ENCODE data around the gene SLC25A5. TPM values are rescaled to one million over a fixed set of nuclear protein-coding genes. Genes with fewer than 3 reads are reported as not detected.

Gene SLC25A5
- total and polyA plus RNA-seq, 2 experiments from 2014 or later, result 348 to 451 TPM

DNA sequence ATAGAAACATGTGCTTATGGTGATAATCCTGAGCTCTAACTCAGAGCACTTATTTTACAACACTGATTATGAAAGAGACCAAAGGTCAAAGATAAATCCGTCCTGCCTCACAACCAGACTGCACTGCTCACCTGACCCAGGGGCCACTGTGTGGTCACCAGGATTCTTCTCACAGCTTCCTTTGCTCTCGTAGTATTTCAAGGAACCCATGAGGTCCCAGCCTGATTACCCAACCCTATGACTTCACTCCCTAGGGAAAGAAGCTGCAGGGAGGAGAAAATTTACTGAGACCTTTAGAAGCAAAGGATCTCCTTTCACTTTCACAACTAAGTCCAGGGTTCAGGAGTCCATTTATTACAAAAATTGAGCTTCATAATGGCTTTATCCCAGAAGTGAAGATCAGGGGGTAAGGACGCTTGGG lies 9.6 kb downstream of the SLC25A5 start:
- no peak overlapping the region for H3K4me2 ChIP-seq

More for the DNA sequence above, 9.6 kb downstream of the SLC25A5 start:
- Mint-ChIP-seq H3K27me3 (ENCODE audit: insufficient read depth, low read depth, poor library complexity) (peaks cover 2% of the 10 kb centered on the region), H3K9me3 (no peaks in the 10 kb centered on the region), H3K4me1 (no peaks in the 10 kb centered on the region), H3K4me3 (no peak overlapping the region), H3K27ac (no peak overlapping the region), H3K36me3 (ENCODE audit: low read depth) (no peaks in the 10 kb centered on the region)
- H3K9me2 ChIP-seq (ENCODE audit: insufficient read depth), result no peaks in the 10 kb centered on the region
- no peak for ATAC-seq
- no peak overlapping the region for H3K27ac ChIP-seq (ENCODE audit: low read depth)
- no peaks in the 10 kb centered on the region for H4K20me1 ChIP-seq (replicated peaks; ENCODE audit: insufficient read depth)
- H3F3A ChIP-seq (replicated peaks; ENCODE audit: low read depth), result no peaks in the 10 kb centered on the region
- no peak overlapping the region for H2AFZ ChIP-seq
- DNase-seq (ENCODE audit: low spot score), result no peak
- H3K79me2 ChIP-seq (replicated peaks; ENCODE audit: insufficient read depth), result no peaks in the 10 kb centered on the region
- H3K4me1 ChIP-seq (ENCODE audit: insufficient read depth), result no peaks in the 10 kb centered on the region
- peaks cover 4% of the 10 kb centered on the region; the same call in 1 of the 2 replicates for H3K27me3 ChIP-seq (ENCODE audit: insufficient read depth)
- no peak overlapping the region for H3K4me3 ChIP-seq
- no peaks in the 10 kb centered on the region for H3K36me3 ChIP-seq (ENCODE audit: insufficient read depth)
- TF ChIP-seq JUNB (IDR thresholded peaks at IDR 0.05; ENCODE audit: unreplicated experiment), result no peak
- TF ChIP-seq, protein P1, sequence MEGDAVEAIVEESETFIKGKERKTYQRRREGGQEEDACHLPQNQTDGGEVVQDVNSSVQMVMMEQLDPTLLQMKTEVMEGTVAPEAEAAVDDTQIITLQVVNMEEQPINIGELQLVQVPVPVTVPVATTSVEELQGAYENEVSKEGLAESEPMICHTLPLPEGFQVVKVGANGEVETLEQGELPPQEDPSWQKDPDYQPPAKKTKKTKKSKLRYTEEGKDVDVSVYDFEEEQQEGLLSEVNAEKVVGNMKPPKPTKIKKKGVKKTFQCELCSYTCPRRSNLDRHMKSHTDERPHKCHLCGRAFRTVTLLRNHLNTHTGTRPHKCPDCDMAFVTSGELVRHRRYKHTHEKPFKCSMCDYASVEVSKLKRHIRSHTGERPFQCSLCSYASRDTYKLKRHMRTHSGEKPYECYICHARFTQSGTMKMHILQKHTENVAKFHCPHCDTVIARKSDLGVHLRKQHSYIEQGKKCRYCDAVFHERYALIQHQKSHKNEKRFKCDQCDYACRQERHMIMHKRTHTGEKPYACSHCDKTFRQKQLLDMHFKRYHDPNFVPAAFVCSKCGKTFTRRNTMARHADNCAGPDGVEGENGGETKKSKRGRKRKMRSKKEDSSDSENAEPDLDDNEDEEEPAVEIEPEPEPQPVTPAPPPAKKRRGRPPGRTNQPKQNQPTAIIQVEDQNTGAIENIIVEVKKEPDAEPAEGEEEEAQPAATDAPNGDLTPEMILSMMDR (conservative IDR thresholded peaks at IDR 0.05; ENCODE audit: low read depth in 2 of 2), result no peak
- TF ChIP-seq EZH2phosphoT487 (IDR thresholded peaks at IDR 0.05; ENCODE audit: unreplicated experiment), result no peak
- no peak for TF ChIP-seq EZH2 (IDR thresholded peaks at IDR 0.05; ENCODE audit: low read depth, unreplicated experiment)
- TF ChIP-seq ZNF331 (CRISPR knock-in tag; IDR thresholded peaks at IDR 0.05; ENCODE audit: low read depth), result no peak
- TF ChIP-seq STAT1 (IDR thresholded peaks at IDR 0.05; ENCODE audit: unreplicated experiment), result no peak
- no peak for TF ChIP-seq CREB1 (CRISPR knock-in tag; IDR thresholded peaks at IDR 0.05; ENCODE audit: low read depth)
- TF ChIP-seq POLR2AphosphoS5 (IDR thresholded peaks at IDR 0.05; ENCODE audit: low read depth), result no peak
- no peak for TF ChIP-seq ZNF114 (CRISPR knock-in tag; IDR thresholded peaks at IDR 0.05)
- TF ChIP-seq NANOG (IDR thresholded peaks at IDR 0.05; ENCODE audit: borderline replicate concordance), result no peak
- no peak for TF ChIP-seq ETS1 (IDR thresholded peaks at IDR 0.05)
- no peak for TF ChIP-seq REST (IDR thresholded peaks at IDR 0.05; ENCODE audit: unreplicated experiment)
- TF ChIP-seq, protein P2, sequence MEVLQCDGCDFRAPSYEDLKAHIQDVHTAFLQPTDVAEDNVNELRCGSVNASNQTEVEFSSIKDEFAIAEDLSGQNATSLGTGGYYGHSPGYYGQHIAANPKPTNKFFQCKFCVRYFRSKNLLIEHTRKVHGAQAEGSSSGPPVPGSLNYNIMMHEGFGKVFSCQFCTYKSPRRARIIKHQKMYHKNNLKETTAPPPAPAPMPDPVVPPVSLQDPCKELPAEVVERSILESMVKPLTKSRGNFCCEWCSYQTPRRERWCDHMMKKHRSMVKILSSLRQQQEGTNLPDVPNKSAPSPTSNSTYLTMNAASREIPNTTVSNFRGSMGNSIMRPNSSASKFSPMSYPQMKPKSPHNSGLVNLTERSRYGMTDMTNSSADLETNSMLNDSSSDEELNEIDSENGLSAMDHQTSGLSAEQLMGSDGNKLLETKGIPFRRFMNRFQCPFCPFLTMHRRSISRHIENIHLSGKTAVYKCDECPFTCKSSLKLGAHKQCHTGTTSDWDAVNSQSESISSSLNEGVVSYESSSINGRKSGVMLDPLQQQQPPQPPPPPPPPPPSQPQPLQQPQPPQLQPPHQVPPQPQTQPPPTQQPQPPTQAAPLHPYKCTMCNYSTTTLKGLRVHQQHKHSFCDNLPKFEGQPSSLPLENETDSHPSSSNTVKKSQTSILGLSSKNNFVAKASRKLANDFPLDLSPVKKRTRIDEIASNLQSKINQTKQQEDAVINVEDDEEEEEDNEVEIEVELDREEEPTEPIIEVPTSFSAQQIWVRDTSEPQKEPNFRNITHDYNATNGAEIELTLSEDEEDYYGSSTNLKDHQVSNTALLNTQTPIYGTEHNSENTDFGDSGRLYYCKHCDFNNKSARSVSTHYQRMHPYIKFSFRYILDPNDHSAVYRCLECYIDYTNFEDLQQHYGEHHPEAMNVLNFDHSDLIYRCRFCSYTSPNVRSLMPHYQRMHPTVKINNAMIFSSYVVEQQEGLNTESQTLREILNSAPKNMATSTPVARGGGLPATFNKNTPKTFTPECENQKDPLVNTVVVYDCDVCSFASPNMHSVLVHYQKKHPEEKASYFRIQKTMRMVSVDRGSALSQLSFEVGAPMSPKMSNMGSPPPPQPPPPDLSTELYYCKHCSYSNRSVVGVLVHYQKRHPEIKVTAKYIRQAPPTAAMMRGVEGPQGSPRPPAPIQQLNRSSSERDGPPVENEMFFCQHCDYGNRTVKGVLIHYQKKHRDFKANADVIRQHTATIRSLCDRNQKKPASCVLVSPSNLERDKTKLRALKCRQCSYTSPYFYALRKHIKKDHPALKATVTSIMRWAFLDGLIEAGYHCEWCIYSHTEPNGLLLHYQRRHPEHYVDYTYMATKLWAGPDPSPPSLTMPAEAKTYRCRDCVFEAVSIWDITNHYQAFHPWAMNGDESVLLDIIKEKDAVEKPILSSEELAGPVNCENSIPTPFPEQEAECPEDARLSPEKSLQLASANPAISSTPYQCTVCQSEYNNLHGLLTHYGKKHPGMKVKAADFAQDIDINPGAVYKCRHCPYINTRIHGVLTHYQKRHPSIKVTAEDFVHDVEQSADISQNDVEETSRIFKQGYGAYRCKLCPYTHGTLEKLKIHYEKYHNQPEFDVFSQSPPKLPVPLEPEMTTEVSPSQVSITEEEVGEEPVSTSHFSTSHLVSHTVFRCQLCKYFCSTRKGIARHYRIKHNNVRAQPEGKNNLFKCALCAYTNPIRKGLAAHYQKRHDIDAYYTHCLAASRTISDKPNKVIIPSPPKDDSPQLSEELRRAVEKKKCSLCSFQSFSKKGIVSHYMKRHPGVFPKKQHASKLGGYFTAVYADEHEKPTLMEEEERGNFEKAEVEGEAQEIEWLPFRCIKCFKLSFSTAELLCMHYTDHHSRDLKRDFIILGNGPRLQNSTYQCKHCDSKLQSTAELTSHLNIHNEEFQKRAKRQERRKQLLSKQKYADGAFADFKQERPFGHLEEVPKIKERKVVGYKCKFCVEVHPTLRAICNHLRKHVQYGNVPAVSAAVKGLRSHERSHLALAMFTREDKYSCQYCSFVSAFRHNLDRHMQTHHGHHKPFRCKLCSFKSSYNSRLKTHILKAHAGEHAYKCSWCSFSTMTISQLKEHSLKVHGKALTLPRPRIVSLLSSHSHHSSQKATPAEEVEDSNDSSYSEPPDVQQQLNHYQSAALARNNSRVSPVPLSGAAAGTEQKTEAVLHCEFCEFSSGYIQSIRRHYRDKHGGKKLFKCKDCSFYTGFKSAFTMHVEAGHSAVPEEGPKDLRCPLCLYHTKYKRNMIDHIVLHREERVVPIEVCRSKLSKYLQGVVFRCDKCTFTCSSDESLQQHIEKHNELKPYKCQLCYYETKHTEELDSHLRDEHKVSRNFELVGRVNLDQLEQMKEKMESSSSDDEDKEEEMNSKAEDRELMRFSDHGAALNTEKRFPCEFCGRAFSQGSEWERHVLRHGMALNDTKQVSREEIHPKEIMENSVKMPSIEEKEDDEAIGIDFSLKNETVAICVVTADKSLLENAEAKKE (CRISPR knock-in tag; IDR thresholded peaks at IDR 0.05), result no peak
